Measurements from ENCODE around the gene S1PR3. TPM values are rescaled to one million over a fixed set of nuclear protein-coding genes. Genes with fewer than 3 reads are reported as not detected.

S1PR3 gene
- total RNA-seq, 1 experiment from 2014 or later, result 2.8 TPM

DNA sequence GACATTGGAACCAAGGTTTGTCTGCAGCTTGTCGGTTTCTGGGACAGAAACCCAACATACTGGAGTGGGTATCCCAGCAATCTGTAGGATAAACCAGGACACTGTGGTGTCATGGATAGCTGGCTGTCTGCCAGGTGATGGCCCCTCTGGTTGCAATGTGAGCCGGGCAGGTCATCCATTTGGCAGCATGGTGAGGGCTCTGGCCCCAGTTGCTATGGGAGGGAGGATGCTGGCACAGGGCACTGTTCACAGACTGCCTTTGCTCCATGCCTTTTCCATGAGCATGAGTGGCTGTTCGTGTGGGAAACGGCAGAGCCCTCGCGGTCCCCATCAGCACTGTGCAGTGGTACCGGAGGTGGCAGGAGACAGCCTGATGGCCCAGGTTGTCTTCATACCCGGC, 6.4 kb downstream of the S1PR3 start:
- DNase-seq (ENCODE audit: unreplicated experiment), result no peak
- ChIA-PET POLR2A (no interaction called here), CTCF (interaction anchor here (0.7 kb wide), 3 partner anchors 11 to 337 kb away, joined by 3 to 4 read pairs (median 3); no protein-coding TSS in a partner anchor)
- H3K4me1 Mint-ChIP-seq (ENCODE audit: insufficient read depth, unreplicated experiment), result peaks cover 18% of the 10 kb centered on the region
- H3K4me3 Mint-ChIP-seq (ENCODE audit: unreplicated experiment), result no peak overlapping the region
- no peaks in the 10 kb centered on the region for H3K27me3 Mint-ChIP-seq (ENCODE audit: insufficient read depth, unreplicated experiment)
- intact Hi-C loops (cut with micrococcal nuclease), result no loop called here
- no peak for TF ChIP-seq CTCF (IDR thresholded peaks at IDR 0.05; ENCODE audit: unreplicated experiment)
- H3K36me3 Mint-ChIP-seq (ENCODE audit: insufficient read depth, unreplicated experiment), result peaks cover 5% of the 10 kb centered on the region
- H3K9me3 Mint-ChIP-seq (ENCODE audit: unreplicated experiment), result no peaks in the 10 kb centered on the region
- H3K27ac Mint-ChIP-seq (ENCODE audit: low read depth, unreplicated experiment), result no peak overlapping the region
- BruUV-seq (replicated peaks), result no TSS peak

DNA sequence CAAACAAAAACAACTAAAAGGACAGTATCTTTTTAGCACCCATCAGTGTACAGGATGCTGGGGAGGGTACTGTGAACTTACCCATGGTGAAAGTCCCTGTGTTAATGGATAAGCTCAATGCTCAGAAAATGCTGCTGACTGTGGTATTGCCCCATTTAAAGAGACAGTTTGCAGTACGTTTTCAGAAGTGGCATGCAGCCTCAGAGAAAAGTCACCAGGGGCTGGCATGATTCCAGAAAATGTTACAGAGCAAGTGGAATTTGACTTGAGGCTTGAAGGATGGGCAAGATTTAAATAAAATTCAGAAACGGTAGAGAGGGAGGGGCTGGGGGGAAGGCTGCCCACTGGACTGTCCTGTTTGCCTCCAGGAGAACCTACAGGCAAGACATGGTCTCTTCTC, 7.2 kb downstream of the S1PR3 start:
- CTCF ChIA-PET, result interaction anchor here (0.5 to 1.9 kb wide), 4 partner anchors 403 to 593 kb away, joined by 3 to 6 read pairs (median 4); no protein-coding TSS in a partner anchor
- no peak overlapping the region for H3K27ac Mint-ChIP-seq (ENCODE audit: low read depth, unreplicated experiment)
- BruUV-seq (replicated peaks), result no TSS peak
- TF ChIP-seq CTCF (IDR thresholded peaks at IDR 0.05; ENCODE audit: unreplicated experiment), result no peak
- no peaks in the 10 kb centered on the region for H3K27me3 Mint-ChIP-seq (ENCODE audit: insufficient read depth, unreplicated experiment)
- no peaks in the 10 kb centered on the region for H3K9me3 Mint-ChIP-seq (ENCODE audit: unreplicated experiment)
- peaks cover 18% of the 10 kb centered on the region for H3K4me1 Mint-ChIP-seq (ENCODE audit: insufficient read depth, unreplicated experiment)
- peaks cover 5% of the 10 kb centered on the region for H3K36me3 Mint-ChIP-seq (ENCODE audit: insufficient read depth, unreplicated experiment)
- no peak overlapping the region for H3K4me3 Mint-ChIP-seq (ENCODE audit: unreplicated experiment)
- intact Hi-C loops (cut with micrococcal nuclease), result no loop called here
- POLR2A ChIA-PET, result interaction anchor here (0.7 kb wide), 1 partner anchor 414 kb away, joined by 3 read pairs; no protein-coding TSS in a partner anchor
- no peak for DNase-seq (ENCODE audit: unreplicated experiment)

- intact Hi-C loops (cut with micrococcal nuclease), result no loop called here
- no peak for TF ChIP-seq CTCF (IDR thresholded peaks at IDR 0.05; ENCODE audit: unreplicated experiment)
- no peaks in the 10 kb centered on the region for H3K27me3 Mint-ChIP-seq (ENCODE audit: insufficient read depth, unreplicated experiment)
- peaks cover 5% of the 10 kb centered on the region for H3K36me3 Mint-ChIP-seq (ENCODE audit: insufficient read depth, unreplicated experiment)
- no peaks in the 10 kb centered on the region for H3K9me3 Mint-ChIP-seq (ENCODE audit: unreplicated experiment)
- H3K4me1 Mint-ChIP-seq (ENCODE audit: insufficient read depth, unreplicated experiment), result peaks cover 18% of the 10 kb centered on the region
- H3K27ac Mint-ChIP-seq (ENCODE audit: low read depth, unreplicated experiment), result no peak overlapping the region
- BruUV-seq (replicated peaks), result no TSS peak
- no peak overlapping the region for H3K4me3 Mint-ChIP-seq (ENCODE audit: unreplicated experiment)
- ChIA-PET POLR2A (interaction anchor here (0.7 kb wide), 1 partner anchor 414 kb away, joined by 3 read pairs; no protein-coding TSS in a partner anchor), CTCF (interaction anchor here (0.5 to 1.9 kb wide), 4 partner anchors 403 to 592 kb away, joined by 3 to 6 read pairs (median 4); no protein-coding TSS in a partner anchor)
- DNase-seq (ENCODE audit: unreplicated experiment), result peak; percentile 26
Measured at GRCh38 chr9:88998911-88999310, 7.6 kb downstream of the S1PR3 start.

- ChIA-PET POLR2A (interaction anchor here (1.0 kb wide), 1 partner anchor 414 kb away, joined by 4 read pairs; no protein-coding TSS in a partner anchor), CTCF (interaction anchor here (0.8 to 3.6 kb wide), 11 partner anchors 8 to 917 kb away, joined by 3 to 50 read pairs (median 4); no protein-coding TSS in a partner anchor)
- no peaks in the 10 kb centered on the region for H3K27me3 Mint-ChIP-seq (ENCODE audit: insufficient read depth, unreplicated experiment)
- H3K4me1 Mint-ChIP-seq (ENCODE audit: insufficient read depth, unreplicated experiment), result peaks cover 10% of the 10 kb centered on the region
- no peak overlapping the region for H3K27ac Mint-ChIP-seq (ENCODE audit: low read depth, unreplicated experiment)
- BruUV-seq (replicated peaks), result no TSS peak
- no peaks in the 10 kb centered on the region for H3K9me3 Mint-ChIP-seq (ENCODE audit: unreplicated experiment)
- no peak overlapping the region for H3K4me3 Mint-ChIP-seq (ENCODE audit: unreplicated experiment)
- intact Hi-C loops (cut with micrococcal nuclease), result loop anchor here (2.0 to 5.0 kb wide), 4 partner anchors 263 to 1050 kb away; no protein-coding TSS in a partner anchor
- peaks cover 5% of the 10 kb centered on the region for H3K36me3 Mint-ChIP-seq (ENCODE audit: insufficient read depth, unreplicated experiment)
- no peak for DNase-seq (ENCODE audit: unreplicated experiment)
- TF ChIP-seq CTCF (IDR thresholded peaks at IDR 0.05; ENCODE audit: unreplicated experiment), result no peak
Measured at GRCh38 chr9:89000371-89000781, 9.1 kb downstream of the S1PR3 start.

Data from MCF 10A (cell line).